AG10803 (cell line): ENCODE measurements around the gene OTOS.

Source experiments
- DNase-seq: peaks from one replicate; pipeline ENCODE4 v3.0.0; 2010; ENCODE audit warnings: low read depth
- H3K4me3 ChIP-seq: 2 replicates; pipeline ENCODE4 v1.5.1; 2011; ENCODE audit warnings: mild to moderate bottlenecking, low read length, control low read depth
- TF ChIP-seq, protein P1 (sequence below): conservative IDR thresholded peaks from 2 replicates; pipeline ENCODE4 v1.5.1; 2011; ENCODE audit warnings: mild to moderate bottlenecking, low read length, control low read depth, inconsistent platforms

Gene OTOS

DNA sequence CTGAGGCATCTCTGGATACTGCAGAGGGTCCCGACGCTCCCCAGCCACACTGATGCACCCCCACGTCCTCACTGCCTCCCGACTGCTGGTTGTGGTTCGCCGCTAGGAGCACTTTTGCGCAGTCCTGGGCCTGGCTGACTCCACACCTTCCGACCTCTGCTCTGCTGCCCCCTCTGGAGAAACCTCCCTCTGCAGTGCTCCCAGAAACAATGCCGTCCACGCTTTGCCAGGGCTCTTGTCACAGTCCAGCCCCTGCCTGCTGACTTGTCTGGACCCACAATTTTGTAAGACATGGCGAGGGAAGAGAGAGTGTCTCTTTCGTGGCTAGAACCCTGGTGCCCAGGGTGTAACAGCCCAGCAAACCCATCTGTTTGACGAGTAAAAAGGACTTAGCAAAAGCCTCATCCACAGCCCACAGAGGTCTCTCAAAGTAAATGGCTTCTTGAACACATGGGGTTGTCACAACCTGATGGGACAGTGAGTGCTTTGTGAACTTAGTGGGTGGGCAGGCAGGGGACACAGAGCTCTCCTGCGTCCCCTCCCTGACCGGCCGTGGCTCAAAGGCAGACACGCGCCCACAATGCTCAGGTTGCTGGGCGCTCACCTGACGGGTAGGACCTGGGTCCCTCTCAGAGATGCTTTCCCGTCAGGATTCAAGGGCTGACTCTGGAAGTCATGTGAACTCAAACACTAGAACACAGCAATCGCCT, 8.4 kb downstream of the OTOS start:
- no peak overlapping the region for H3K4me3 ChIP-seq
- no peak for DNase-seq
- TF ChIP-seq, protein P1, sequence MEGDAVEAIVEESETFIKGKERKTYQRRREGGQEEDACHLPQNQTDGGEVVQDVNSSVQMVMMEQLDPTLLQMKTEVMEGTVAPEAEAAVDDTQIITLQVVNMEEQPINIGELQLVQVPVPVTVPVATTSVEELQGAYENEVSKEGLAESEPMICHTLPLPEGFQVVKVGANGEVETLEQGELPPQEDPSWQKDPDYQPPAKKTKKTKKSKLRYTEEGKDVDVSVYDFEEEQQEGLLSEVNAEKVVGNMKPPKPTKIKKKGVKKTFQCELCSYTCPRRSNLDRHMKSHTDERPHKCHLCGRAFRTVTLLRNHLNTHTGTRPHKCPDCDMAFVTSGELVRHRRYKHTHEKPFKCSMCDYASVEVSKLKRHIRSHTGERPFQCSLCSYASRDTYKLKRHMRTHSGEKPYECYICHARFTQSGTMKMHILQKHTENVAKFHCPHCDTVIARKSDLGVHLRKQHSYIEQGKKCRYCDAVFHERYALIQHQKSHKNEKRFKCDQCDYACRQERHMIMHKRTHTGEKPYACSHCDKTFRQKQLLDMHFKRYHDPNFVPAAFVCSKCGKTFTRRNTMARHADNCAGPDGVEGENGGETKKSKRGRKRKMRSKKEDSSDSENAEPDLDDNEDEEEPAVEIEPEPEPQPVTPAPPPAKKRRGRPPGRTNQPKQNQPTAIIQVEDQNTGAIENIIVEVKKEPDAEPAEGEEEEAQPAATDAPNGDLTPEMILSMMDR: 0 out of 2 replicates have a peak, but pooled peaks have one; percentile 9

DNA sequence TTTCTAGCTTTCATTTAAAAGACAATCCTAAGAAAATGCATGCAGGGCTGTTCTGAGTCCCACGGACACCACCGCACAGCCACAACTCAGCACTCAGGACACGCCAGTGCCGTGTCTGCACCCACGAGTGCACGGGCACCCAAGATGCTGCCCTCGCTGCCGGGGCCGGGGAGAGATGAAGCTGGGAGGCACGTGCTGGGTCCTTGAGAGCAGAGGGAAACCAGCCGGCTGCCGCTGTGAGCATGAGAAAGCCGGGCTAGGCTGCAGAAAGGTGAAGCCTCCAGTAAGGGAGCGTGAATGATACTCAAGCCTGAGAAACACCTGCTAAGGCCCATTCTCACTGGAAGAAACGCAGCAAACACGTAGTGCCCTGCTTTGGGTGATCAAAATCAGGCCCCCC, 9.2 kb downstream of the OTOS start:
- no peak for DNase-seq
- TF ChIP-seq, protein P1: no peak
- H3K4me3 ChIP-seq: no peak overlapping the region

DNA sequence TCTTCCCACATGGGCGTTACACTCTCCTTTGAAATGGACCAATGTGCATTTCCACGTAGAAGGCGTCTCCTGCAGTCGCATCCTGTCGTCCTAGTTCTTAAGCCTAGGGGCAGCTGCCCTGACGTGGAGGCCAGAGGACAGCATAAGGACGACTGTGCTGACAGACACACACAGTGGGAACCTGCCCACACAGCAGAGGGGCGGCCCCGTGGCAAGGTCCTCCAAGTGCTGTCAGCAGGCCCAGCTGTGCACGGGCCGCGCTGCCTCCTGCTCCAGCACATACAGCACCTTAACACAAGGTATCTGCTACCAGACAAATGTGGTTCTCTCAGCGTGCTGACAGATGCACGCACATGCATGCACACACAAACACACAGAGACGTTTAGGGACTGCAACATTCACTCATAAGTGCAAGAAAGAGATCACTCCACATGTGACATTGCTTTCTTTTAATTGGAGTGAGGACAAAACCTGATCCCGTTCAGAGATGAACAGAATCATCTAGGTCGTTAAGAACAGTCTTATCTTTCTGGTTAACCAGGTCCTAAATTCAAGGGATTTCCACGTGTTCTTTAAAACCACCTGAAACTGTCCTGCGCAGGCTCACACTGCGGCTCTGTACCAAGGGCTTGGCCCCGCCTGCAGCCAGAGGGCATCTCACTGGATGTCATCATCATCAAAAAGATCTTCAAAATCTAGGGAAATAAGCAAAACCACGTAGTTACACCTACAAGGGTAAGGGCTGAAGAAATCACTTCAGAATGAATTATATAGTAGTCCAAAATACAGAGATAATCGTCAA, 9.9 kb downstream of the OTOS start:
- TF ChIP-seq, protein P1: no peak
- H3K4me3 ChIP-seq: no peak overlapping the region
- no peak for DNase-seq

DNA sequence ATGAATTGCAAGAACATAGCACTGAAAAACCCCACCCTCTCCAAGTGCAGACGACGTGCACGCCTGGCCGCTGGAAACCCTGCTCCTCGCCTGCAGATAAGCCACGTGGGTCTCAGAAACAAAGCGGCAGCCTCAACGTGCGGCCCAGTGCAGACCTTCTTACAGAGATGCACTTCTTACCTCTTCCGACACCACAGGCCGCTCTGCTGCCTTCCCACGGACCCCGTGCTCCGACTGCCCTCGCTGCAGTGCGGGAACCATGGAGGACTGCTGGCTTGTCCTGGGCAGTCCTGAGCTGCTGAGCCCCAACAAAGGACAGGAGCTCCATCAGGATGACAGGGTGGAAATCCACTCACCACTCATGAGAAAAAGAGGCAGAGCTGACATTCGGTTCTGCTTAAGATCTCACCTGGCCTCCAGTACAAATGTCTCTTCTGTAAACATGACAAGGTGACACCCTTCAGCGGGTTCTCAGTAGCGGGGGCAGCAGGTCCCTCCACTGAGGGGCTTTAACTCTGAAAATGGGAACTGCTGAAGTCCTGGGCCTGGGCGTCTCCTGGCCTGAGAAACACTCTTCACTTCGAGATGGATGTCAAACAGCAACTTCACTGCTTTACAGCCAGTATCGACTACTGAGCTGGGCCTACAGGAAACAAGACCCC, 10.6 kb downstream of the OTOS start:
- TF ChIP-seq, protein P1: no peak
- H3K4me3 ChIP-seq: no peak overlapping the region
- no peak for DNase-seq

DNA sequence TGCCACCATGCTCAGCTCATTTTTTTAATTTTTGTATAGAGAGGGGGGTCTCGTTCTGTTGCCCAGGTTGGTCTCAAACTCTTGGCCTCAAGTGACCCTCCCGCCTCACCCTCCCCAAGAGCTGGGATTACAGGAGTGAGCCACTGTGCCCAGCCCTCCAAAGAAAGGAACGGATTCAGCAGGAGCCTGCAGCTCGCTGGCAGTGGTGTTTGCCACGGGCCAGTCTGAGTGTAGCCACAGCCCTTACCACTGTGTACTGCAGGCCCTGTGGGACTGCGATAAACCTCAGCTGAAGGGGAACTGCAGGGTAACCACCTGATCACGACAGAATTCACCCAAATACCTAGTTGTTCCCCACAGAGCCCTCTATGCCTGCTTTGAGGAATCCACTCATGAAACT, 11.1 kb downstream of the OTOS start:
- no peak overlapping the region for H3K4me3 ChIP-seq
- TF ChIP-seq, protein P1: no peak
- no peak for DNase-seq

DNA sequence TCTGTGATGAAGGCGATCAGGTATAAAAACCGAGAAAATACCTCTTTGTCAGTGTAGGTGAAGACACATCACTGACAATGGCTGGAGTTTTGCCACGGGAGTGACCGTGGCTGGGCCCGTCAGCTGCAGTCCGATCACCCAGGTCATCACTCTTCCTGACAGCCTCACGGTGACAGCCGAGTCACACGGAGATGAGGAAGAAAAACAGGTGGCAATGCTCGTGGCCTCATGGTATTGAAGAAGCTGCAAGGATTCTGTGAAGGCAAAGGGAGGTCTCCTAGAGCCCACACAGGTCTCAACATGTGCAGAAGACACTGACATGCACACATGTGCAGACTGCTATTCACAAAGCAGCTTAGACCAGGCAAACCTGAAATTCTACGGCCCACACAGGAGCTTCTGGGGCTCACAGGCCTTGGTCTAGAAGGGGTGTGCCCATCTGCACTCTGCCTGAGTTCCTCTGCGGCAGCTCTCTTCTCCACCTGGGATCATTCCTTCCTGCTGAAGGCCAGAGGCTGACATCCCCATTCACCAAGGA, 11.8 kb downstream of the OTOS start:
- no peak overlapping the region for H3K4me3 ChIP-seq
- TF ChIP-seq, protein P1: no peak
- DNase-seq: no peak
